Activated CD8-positive, alpha-beta memory T cell treated with anti-CD3 and anti-CD28 coated beads, Interleukin-2, amount 50 U/mL, for 48 hours (primary cell): ENCODE results near the gene BIN1.

ENCODE experiments used
- DNase-seq: peaks from one replicate; pipeline ENCODE4 v3.0.0-alpha.2; 2020

Gene BIN1

GRCh38 chr2:127130421-127130820 lies 23.5 kb upstream of the BIN1 start:
- no peak for DNase-seq

DNA sequence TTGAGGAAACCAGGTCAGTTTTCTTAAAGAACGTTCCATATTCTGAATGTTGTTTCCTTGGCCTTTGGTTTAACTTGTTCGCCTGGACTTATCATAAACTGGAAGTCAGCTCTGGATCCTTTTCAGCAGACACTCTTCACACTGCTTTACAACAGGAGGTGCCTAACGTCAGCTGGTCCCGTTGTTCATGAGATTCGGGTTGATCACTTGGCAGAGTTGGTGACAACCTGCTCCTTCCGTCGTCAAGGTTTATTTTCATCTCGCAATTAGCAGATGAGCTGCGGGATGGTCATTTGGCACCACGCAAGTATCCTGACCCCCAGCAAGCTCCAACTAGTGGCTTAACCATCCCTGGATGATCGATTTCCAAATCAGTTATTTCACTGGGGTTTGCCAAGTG lies 23.0 kb upstream of the BIN1 start:
- DNase-seq = no peak

GRCh38 chr2:127128445-127128904 lies 21.5 kb upstream of the BIN1 start:
- DNase-seq = no peak

DNA sequence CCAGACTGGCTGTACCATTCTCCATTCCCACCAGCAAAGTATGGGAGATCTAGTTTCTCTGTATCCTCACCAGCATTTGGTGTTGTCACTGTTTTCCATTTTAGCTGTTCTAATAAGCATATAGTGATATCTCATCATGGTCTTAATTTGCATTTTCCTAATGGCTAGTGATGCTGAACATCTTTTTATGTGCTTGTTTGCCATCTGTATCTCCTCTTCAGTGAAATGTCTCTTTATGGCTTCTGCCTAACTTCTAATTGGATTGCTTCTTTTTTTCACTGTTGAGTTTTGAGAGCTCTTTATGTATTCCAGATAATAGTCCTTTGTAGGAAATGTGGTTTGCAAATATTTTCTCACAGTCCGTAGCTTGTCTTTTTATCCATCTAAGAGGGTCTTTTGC lies 18.9 kb upstream of the BIN1 start:
- DNase-seq = no peak

GRCh38 chr2:127124426-127124825 lies 17.5 kb upstream of the BIN1 start:
- peak; percentile 28 for DNase-seq

GRCh38 chr2:127122361-127123027 lies 15.5 kb upstream of the BIN1 start:
- peak; percentile 28 for DNase-seq

DNA sequence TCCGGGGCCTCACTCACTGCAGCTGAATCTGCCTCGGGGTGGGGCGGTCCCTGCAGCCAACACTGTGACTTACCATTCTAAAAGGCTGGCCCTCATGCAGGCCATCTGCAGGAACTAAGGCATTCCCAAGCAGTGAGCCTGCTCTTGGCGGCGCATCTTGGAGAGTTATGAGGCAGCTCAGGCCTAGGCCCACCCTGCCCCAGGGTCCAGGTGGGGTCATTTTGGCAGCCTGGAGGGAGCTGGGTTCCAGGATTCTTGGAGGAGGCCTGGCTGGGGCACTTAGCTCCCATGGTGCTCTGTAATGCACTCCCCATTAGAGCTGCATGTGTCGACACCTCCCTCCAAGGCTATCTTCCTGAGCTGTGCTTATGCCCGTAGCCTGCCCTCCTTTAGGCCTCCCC lies 14.8 kb upstream of the BIN1 start:
- DNase-seq = peak; percentile 36

- DNase-seq = no peak
These were observed 14.4 kb upstream of the BIN1 start for GRCh38 chr2:127121353-127121752.

DNA sequence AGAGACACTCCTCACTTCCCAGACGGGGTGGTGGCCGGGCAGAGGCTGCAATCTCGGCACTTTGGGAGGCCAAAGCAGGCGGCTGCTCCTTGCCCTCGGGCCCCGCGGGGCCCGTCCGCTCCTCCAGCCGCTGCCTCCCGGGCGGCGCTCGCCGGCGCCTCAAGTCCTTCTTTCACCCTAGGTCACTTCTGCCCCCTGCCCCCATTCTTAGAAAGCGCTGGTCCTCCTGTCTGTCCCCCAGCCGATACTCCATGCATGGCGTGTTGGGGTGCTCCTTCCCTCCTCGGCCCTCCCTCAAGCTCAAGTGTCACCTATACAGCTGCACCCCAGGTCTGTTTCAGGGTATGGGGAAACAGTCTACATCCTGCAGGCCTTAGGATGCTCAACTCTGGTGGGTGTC lies 13.5 kb upstream of the BIN1 start:
- DNase-seq = peak; percentile 34

- no peak for DNase-seq
These were observed 11.5 kb upstream of the BIN1 start for GRCh38 chr2:127118467-127118866.

DNA sequence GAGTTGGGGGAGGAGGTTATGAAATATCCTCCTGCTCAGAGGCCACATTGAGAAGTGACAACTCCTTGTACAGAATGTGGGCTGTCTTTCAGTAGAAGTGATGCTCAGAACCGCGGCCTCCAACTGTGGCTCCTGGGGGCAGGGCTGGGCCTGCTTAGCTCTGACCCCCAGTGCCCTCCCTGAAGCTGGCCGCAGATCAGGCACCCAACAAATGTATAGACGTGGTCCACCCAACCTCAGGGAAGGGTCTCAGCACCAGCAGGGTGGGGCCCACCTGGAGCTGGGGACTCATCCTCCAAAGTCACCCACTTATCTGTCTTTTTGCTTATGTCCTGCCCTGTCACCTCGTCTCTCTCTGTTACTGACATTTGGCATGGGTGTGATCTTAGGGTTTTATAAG lies 11.1 kb upstream of the BIN1 start:
- peak; percentile 28 for DNase-seq

- peak; percentile 32 for DNase-seq
These were observed 10.6 kb upstream of the BIN1 start for GRCh38 chr2:127117603-127118002.

GRCh38 chr2:127115471-127116199 lies 8.7 kb upstream of the BIN1 start:
- DNase-seq = peak; percentile 20

GRCh38 chr2:127110985-127111384 lies 4.0 kb upstream of the BIN1 start:
- no peak for DNase-seq

- DNase-seq = peak; percentile 47
These were observed 1.2 kb upstream of the BIN1 start for GRCh38 chr2:127108090-127108523.

- peak; percentile 53 for DNase-seq
These were observed 657 bp upstream of the BIN1 start for GRCh38 chr2:127107622-127107999.

DNA sequence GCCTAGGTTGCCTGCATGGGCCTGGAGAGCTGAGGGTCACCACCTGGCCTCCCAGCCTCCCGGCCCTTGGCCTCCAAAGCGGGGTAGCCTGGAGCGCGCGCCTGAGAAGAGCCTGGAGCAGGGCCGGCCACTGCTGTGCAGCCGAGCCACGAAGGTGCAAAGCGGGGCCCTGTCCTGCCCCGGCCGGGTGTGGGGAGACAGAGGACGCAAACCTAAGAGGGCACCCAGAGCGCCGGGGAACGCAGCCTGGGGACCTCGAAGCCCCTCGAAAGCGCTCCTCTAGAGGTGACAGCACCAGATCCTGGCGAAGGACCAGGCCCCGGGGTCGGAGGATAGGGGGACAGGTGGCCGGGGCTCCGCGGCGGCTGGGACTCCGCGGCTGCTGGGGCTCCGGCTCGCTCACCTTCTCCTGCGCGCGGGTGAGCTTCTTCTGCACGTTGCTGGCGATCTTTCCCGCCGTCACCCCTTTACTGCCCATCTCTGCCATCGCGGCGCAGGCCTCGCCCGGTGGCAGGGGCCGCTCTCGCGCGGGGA lies 430 bp downstream of the BIN1 start:
- peak; percentile 61 for DNase-seq

DNA sequence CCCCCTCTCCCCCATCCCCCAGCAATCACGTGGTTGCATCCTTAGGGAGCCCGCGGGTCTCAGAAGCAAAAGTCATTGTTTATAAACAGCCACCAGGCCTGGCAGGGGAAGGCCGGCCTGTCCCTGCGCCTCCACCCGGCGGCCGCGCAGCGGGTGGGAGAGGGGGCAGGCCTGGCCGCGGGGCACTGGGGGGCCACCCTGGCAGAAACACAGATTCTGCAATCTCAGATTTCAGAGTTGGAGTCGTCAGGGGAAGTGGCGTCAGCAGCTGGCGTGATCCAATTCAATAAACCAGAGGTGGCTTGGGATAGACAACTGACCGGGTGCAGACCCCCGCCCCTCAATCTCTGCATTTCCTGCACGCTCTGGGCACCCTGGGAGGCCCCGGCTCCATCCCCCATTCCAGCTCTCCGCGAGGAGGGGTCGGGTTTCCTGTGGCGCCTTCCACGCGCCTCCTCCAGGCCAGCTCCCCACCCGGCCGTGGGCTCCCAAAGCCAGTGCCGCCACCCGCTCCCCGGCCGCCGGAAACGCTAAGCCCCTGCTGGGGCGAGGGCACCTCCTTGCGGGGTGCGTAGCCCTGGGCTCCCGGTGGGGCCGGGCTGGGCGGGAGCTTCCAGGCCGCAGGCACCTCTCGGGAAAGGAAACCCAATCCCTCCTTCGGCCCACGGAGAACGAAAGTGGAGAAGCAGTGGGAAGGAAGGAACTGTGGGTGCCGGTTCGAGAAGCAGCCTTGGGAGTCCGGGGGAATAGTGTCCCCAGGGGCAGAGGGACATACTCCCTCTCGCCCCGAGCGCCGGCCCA lies 1.1 kb downstream of the BIN1 start:
- peak; percentile 54 for DNase-seq

DNA sequence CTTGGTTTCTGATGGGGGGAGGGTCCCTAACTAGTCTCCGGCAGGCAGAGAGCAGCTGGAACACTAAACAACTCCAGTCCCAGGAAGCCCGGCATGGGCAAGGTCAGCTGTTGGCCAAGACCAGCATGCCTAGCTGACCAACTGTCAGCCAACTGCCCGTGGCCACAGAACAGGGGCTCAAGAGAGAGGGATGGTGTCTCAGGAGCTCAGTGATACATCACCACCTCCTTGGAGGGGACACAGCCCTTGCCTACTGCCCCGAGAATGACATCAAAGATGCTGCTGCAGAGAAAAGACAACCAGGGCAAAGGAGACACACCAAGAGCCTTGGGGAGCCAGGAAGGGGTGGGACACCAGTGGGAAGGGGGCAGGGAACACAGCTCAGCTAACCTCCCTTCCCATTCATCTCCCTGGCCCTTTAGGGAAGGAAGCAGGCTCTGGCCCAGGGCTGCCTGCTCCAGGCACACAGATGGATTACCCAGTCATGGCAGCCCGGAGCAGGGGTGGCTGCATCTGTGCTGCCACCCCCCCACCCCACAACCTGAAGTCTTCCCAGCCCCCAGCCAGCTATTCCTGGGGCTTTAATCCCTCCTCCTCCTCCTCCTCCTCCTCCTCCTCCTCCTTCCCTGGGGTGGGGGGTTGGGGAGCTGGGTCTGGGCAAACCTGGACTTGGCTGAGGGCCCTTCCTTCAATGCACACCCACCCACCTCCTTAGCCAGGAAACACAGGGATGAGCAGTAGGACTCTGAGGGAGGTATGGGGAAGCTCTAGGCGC lies 1.9 kb downstream of the BIN1 start:
- DNase-seq = peak; percentile 47

- DNase-seq = no peak
These were observed 2.7 kb downstream of the BIN1 start for GRCh38 chr2:127104166-127104660.

DNA sequence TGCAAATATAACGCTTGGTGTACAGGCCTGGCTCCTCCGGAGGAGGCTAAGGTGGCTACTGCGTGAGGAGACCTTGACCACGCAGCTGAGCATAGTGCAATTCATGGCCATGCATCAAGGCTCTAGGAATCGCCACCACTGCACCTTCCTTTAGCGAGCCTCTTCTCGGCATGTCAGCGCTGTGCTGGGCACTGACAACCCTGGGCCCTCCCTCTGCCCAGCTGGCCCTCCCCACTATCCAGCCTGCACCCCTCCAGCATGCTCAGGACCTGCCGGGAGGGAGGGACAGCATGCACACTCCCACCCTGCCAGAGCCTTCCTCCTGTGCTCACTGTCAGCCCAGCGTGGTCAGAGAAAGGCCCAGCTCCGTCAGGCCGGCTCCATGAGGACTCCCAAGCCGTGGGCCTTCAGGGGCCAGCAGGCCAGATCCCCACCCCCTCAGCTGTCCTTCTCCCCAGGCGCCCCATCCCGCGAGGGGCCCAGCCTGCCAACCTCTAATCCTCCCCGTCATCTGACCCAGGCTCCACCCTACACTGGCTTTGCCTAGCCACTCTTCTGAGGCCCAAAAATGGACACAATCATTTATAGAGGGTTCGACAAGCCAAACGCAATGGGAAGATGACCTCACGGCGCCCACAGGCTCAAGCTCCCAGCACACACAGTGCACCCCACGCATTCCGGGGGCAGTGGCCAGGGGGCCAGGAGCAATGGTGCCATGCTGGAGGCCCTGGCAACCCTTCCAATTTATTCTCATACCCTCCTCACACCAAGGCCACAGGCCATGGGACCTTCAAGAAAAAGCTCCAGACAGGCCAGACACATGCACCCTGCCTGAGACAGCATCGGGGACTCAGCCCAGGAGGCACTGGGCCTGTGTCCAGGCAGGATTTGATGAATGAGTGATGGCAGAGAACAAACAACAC lies 3.5 kb downstream of the BIN1 start:
- DNase-seq = no peak
